GM23338 (cell line): Measurements from ENCODE around the gene SCAPER. TPM values are rescaled to one million over a fixed set of nuclear protein-coding genes. Genes with fewer than 3 reads are reported as not detected.
"Not testable (repeated sequence)": the region's sequence is repeated elsewhere in the genome, so short reads cannot be mapped to it uniquely, and the experiment has no call there.

Source experiments
- ATAC-seq: fragments of 200-7000 bp; cut with Tn5 transposase; 3 replicates; pipeline ENCODE4 v1.9.1; 2020
- DNase-seq: peaks from one replicate; pipeline ENCODE4 v3.0.0-alpha.2; 2015; ENCODE audit warnings: low spot score
- H2AFZ ChIP-seq: fragments of 200-600 bp; sonication (generic); 2 replicates; pipeline ENCODE4 v1.8.0; 2016; ENCODE audit warnings: antibody characterized with exemption, mild to moderate bottlenecking, moderate library complexity
- H3F3A ChIP-seq: fragments of 200-600 bp; sonication (generic); replicated peaks from 2 replicates; pipeline ENCODE4 v1.8.0; 2017; ENCODE audit warnings: antibody characterized with exemption, mixed run types, low read depth
- H3K27ac ChIP-seq: fragments of 200-600 bp; sonication (generic); 2 replicates; pipeline ENCODE4 v1.6.1; 2016; ENCODE audit warnings: low read depth
- H3K27me3 ChIP-seq: fragments of 200-600 bp; sonication (generic); 2 replicates; pipeline ENCODE4 v1.8.0; 2016; ENCODE audit warnings: mild to moderate bottlenecking, mixed run types, moderate library complexity; ENCODE audit not compliant: insufficient read depth
- H3K36me3 ChIP-seq: fragments of 200-600 bp; sonication (generic); 2 replicates; pipeline ENCODE4 v1.8.0; 2016; ENCODE audit warnings: mild to moderate bottlenecking; ENCODE audit not compliant: insufficient read depth
- H3K4me1 ChIP-seq: fragments of 200-600 bp; sonication (generic); 2 replicates; pipeline ENCODE4 v1.8.0; 2016; ENCODE audit warnings: mild to moderate bottlenecking, moderate library complexity; ENCODE audit not compliant: insufficient read depth
- H3K4me2 ChIP-seq: fragments of 200-600 bp; sonication (generic); 2 replicates; pipeline ENCODE4 v1.7.1; 2017; ENCODE audit warnings: mixed run types
- H3K4me3 ChIP-seq: fragments of 200-600 bp; sonication (generic); 2 replicates; pipeline ENCODE4 v1.6.1; 2016; ENCODE audit warnings: mixed run types
- H3K79me2 ChIP-seq: fragments of 200-600 bp; sonication (generic); replicated peaks from 2 replicates; pipeline ENCODE4 v1.8.0; 2017; ENCODE audit warnings: mild to moderate bottlenecking; ENCODE audit not compliant: insufficient read depth
- H3K9me2 ChIP-seq: fragments of 200-600 bp; sonication (generic); 2 replicates; pipeline ENCODE4 v1.8.0; 2017; ENCODE audit not compliant: insufficient read depth
- H4K20me1 ChIP-seq: fragments of 200-600 bp; sonication (generic); replicated peaks from 2 replicates; pipeline ENCODE4 v1.8.0; 2017; ENCODE audit warnings: mild to moderate bottlenecking; ENCODE audit not compliant: insufficient read depth
- H3K27ac Mint-ChIP-seq: 2 replicates; pipeline ENCODE4 v1.8.0; 2020; ENCODE audit warnings: inconsistent platforms, mild to moderate bottlenecking, moderate library complexity, mixed read lengths
- H3K27me3 Mint-ChIP-seq: 3 replicates; pipeline ENCODE4 v1.8.0; 2022; ENCODE audit warnings: low read depth, mild to moderate bottlenecking, moderate library complexity, mixed read lengths, inconsistent platforms; ENCODE audit not compliant: insufficient read depth, poor library complexity
- H3K36me3 Mint-ChIP-seq: 3 replicates; pipeline ENCODE4 v1.8.0; 2021; ENCODE audit warnings: low read depth, mild to moderate bottlenecking, inconsistent platforms, moderate library complexity, mixed read lengths
- H3K4me1 Mint-ChIP-seq: 3 replicates; pipeline ENCODE4 v1.8.0; 2020; ENCODE audit warnings: mild to moderate bottlenecking, inconsistent platforms, mixed read lengths
- H3K4me3 Mint-ChIP-seq: 3 replicates; pipeline ENCODE4 v1.8.0; 2021; ENCODE audit warnings: moderate library complexity, mild to moderate bottlenecking, inconsistent platforms, mixed read lengths
- H3K9me3 Mint-ChIP-seq: 3 replicates; pipeline ENCODE4 v1.8.0; 2020; ENCODE audit warnings: moderate library complexity, mild to moderate bottlenecking, inconsistent platforms, mixed read lengths
- ZNF331 ChIP-seq: fragments of 250-450 bp; sonication (Bioruptor Pico); IDR thresholded peaks from 2 replicates; pipeline ENCODE4 v1.5.0; 2020; ENCODE audit warnings: low read depth, mild to moderate bottlenecking, moderate library complexity
- microRNA-seq: library from miRNA; unstranded; fragments of <30 nt; microRNA quantifications from one replicate; pipeline ENCODE4, GENCODE V29; 2017
- polyA plus RNA-seq: library from polyadenylated mRNA; unstranded; fragments of >200 nt; fragmentation: Nextera tagmentation; extraction: Ambion mirVana; gene quantifications from 2 replicates; pipeline ENCODE4 v1.2.1, GENCODE V29; 2016
- small RNA-seq: library from RNA; depleted of rRNA; stranded (forward); fragments of <200 nt; gene quantifications from one replicate; pipeline ENCODE3, GENCODE V24; 2014; ENCODE audit warnings: low replicate concordance
- total RNA-seq: library from RNA; depleted of rRNA; stranded (reverse); fragments of >200 nt; shearing (Covaris generic); gene quantifications from 2 replicates; pipeline ENCODE4 v1.2.3, GENCODE V29; 2014; rRNA removed
- TF ChIP-seq, protein P1 (sequence below): fragments of 250-450 bp; sonication (Bioruptor Pico); IDR thresholded peaks from 2 replicates; pipeline ENCODE4 v1.5.0; 2020; ENCODE audit warnings: mild to moderate bottlenecking, moderate library complexity

SCAPER gene
- total and polyA plus RNA-seq, 2 experiments from 2014 or later: 9.1 to 17.6 TPM

- TF ChIP-seq, protein P1, sequence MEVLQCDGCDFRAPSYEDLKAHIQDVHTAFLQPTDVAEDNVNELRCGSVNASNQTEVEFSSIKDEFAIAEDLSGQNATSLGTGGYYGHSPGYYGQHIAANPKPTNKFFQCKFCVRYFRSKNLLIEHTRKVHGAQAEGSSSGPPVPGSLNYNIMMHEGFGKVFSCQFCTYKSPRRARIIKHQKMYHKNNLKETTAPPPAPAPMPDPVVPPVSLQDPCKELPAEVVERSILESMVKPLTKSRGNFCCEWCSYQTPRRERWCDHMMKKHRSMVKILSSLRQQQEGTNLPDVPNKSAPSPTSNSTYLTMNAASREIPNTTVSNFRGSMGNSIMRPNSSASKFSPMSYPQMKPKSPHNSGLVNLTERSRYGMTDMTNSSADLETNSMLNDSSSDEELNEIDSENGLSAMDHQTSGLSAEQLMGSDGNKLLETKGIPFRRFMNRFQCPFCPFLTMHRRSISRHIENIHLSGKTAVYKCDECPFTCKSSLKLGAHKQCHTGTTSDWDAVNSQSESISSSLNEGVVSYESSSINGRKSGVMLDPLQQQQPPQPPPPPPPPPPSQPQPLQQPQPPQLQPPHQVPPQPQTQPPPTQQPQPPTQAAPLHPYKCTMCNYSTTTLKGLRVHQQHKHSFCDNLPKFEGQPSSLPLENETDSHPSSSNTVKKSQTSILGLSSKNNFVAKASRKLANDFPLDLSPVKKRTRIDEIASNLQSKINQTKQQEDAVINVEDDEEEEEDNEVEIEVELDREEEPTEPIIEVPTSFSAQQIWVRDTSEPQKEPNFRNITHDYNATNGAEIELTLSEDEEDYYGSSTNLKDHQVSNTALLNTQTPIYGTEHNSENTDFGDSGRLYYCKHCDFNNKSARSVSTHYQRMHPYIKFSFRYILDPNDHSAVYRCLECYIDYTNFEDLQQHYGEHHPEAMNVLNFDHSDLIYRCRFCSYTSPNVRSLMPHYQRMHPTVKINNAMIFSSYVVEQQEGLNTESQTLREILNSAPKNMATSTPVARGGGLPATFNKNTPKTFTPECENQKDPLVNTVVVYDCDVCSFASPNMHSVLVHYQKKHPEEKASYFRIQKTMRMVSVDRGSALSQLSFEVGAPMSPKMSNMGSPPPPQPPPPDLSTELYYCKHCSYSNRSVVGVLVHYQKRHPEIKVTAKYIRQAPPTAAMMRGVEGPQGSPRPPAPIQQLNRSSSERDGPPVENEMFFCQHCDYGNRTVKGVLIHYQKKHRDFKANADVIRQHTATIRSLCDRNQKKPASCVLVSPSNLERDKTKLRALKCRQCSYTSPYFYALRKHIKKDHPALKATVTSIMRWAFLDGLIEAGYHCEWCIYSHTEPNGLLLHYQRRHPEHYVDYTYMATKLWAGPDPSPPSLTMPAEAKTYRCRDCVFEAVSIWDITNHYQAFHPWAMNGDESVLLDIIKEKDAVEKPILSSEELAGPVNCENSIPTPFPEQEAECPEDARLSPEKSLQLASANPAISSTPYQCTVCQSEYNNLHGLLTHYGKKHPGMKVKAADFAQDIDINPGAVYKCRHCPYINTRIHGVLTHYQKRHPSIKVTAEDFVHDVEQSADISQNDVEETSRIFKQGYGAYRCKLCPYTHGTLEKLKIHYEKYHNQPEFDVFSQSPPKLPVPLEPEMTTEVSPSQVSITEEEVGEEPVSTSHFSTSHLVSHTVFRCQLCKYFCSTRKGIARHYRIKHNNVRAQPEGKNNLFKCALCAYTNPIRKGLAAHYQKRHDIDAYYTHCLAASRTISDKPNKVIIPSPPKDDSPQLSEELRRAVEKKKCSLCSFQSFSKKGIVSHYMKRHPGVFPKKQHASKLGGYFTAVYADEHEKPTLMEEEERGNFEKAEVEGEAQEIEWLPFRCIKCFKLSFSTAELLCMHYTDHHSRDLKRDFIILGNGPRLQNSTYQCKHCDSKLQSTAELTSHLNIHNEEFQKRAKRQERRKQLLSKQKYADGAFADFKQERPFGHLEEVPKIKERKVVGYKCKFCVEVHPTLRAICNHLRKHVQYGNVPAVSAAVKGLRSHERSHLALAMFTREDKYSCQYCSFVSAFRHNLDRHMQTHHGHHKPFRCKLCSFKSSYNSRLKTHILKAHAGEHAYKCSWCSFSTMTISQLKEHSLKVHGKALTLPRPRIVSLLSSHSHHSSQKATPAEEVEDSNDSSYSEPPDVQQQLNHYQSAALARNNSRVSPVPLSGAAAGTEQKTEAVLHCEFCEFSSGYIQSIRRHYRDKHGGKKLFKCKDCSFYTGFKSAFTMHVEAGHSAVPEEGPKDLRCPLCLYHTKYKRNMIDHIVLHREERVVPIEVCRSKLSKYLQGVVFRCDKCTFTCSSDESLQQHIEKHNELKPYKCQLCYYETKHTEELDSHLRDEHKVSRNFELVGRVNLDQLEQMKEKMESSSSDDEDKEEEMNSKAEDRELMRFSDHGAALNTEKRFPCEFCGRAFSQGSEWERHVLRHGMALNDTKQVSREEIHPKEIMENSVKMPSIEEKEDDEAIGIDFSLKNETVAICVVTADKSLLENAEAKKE (CRISPR knock-in tag): no peak
- no peak for TF ChIP-seq ZNF331 (CRISPR knock-in tag)
These were observed 606.2 kb downstream of the SCAPER start (continued) for GRCh38 chr15:76298986-76299385.

DNA sequence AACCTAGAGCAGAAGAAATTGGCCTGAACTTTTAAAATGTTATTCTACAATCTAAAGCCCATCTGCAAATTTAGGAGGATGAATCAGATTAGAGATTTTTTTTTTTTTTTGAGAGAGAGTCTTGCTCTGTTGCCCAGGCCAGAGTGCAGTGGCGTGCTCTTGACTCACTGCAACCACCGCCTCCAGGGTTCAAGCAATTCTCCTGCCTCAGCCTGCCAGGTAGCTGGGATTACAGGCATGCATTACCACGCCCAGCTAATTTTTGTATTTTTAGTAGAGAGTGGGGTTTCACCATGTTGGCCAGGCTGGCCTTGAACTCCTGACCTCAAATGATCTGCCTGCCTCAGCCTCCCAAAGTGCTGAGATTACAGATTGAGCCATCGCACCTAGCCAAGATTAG, 607.2 kb downstream of the SCAPER start:
- H3K9me3 Mint-ChIP-seq: not testable (repeated sequence)

More for the DNA sequence above, 607.2 kb downstream of the SCAPER start:
- H3K27me3 ChIP-seq, H3K4me1 Mint-ChIP-seq, ATAC-seq, H3K36me3 Mint-ChIP-seq, H3K9me2 ChIP-seq, H3K4me3 ChIP-seq, H3F3A ChIP-seq, H2AFZ ChIP-seq, H3K4me2 ChIP-seq, H3K36me3 ChIP-seq, H3K27me3 Mint-ChIP-seq, H3K4me1 ChIP-seq, H3K4me3 Mint-ChIP-seq, DNase-seq, H4K20me1 ChIP-seq, H3K27ac ChIP-seq, H3K27ac Mint-ChIP-seq: not testable (repeated sequence)
- H3K79me2 ChIP-seq: peaks cover 57% of the 10 kb centered on the region

Small RNAs within 50 kb of the gene (microRNA-seq; reads per million reads assigned to microRNA genes)
- not detected for gene MIR3713

Small RNAs within 50 kb of the gene (small RNA-seq; reads per million reads assigned to genes)
- not detected for gene AC090751.1
- not detected for gene MIR3713

Other genes with a start within 250 kb of the SCAPER start
- gene RCN2, start 26.4 kb upstream of the SCAPER start, total RNA-seq: 170 and 201 TPM in 2 replicates
- gene RCN2, start 26.4 kb upstream of the SCAPER start, polyA plus RNA-seq: 303 and 327 TPM in 2 replicates
- 0.19 and 0.80 TPM in 2 replicates for gene PSTPIP1, start 89.8 kb upstream of the SCAPER start, total RNA-seq
- gene PSTPIP1, start 89.8 kb upstream of the SCAPER start, polyA plus RNA-seq: 3.7 TPM in 2 replicates
- gene TSPAN3, start 165.8 kb upstream of the SCAPER start, total RNA-seq: 135 and 159 TPM in 2 replicates
- gene TSPAN3, start 165.8 kb upstream of the SCAPER start, polyA plus RNA-seq: 72.2 and 72.5 TPM in 2 replicates